Measurements from ENCODE around the gene ATRN. TPM values are rescaled to one million over a fixed set of nuclear protein-coding genes. Genes with fewer than 3 reads are reported as not detected.

ATRN gene
- total RNA-seq, 3 donors from 2014 or later (not counting 1 experiment from before 2014, with no cell fraction given) = 16.1 to 21.8 (median 19.3) TPM

GRCh38 chr20:3655131-3655405, 184.2 kb downstream of the ATRN start:
- H3K27me3 Mint-ChIP-seq (ENCODE audit: low read depth in 2 of 2) = peaks cover 14 to 16% of the 10 kb centered on the region in 2 donors
- Histone ChIP-seq H3K27ac (ENCODE audit: low read length) (no peak overlapping the region), H3K4me3 (ENCODE audit: low read length) (no peak overlapping the region), H3K9me3 (ENCODE audit: control insufficient read depth, insufficient read depth, low read length) (no peaks in the 10 kb centered on the region), H3K27me3 (ENCODE audit: control insufficient read depth, insufficient read depth, low read length) (peaks cover 10% of the 10 kb centered on the region), H3K36me3 (ENCODE audit: control insufficient read depth, insufficient read depth, low read length) (peaks cover 2% of the 10 kb centered on the region), H3K4me1 (ENCODE audit: control insufficient read depth, insufficient read depth, low read length) (peaks cover 22% of the 10 kb centered on the region)
- H3K27ac Mint-ChIP-seq = no peak overlapping the region
- ATAC-seq = no peak
- DNase-seq = no peak
- no peak overlapping the region for H3K4me3 Mint-ChIP-seq
- WGBS (ENCODE audit: insufficient coverage) = 95% methylated on average over 3 of the region's 4 CpGs
- TF ChIP-seq, protein P1, sequence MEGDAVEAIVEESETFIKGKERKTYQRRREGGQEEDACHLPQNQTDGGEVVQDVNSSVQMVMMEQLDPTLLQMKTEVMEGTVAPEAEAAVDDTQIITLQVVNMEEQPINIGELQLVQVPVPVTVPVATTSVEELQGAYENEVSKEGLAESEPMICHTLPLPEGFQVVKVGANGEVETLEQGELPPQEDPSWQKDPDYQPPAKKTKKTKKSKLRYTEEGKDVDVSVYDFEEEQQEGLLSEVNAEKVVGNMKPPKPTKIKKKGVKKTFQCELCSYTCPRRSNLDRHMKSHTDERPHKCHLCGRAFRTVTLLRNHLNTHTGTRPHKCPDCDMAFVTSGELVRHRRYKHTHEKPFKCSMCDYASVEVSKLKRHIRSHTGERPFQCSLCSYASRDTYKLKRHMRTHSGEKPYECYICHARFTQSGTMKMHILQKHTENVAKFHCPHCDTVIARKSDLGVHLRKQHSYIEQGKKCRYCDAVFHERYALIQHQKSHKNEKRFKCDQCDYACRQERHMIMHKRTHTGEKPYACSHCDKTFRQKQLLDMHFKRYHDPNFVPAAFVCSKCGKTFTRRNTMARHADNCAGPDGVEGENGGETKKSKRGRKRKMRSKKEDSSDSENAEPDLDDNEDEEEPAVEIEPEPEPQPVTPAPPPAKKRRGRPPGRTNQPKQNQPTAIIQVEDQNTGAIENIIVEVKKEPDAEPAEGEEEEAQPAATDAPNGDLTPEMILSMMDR (IDR thresholded peaks at IDR 0.05) = no peak
- intact Hi-C loops (cut with micrococcal nuclease) = no loop called here
- peaks cover 14 to 28% of the 10 kb centered on the region in 2 donors for H3K4me1 Mint-ChIP-seq
- H3K36me3 Mint-ChIP-seq = peaks cover 7% of the 10 kb centered on the region
- no peaks in the 10 kb centered on the region for H3K9me3 Mint-ChIP-seq

- no peaks in the 10 kb centered on the region for H3K9me3 Mint-ChIP-seq
- H3K36me3 Mint-ChIP-seq = peaks cover 7% of the 10 kb centered on the region
- Histone ChIP-seq H3K36me3 (ENCODE audit: control insufficient read depth, insufficient read depth, low read length) (no peaks in the 10 kb centered on the region), H3K27me3 (ENCODE audit: control insufficient read depth, insufficient read depth, low read length) (peaks cover 31% of the 10 kb centered on the region), H3K9me3 (ENCODE audit: control insufficient read depth, insufficient read depth, low read length) (no peaks in the 10 kb centered on the region), H3K4me1 (ENCODE audit: control insufficient read depth, insufficient read depth, low read length) (peaks cover 36% of the 10 kb centered on the region), H3K4me3 (ENCODE audit: low read length) (no peak overlapping the region), H3K27ac (ENCODE audit: low read length) (no peak overlapping the region)
- no peak overlapping the region for H3K4me3 Mint-ChIP-seq
- H3K27me3 Mint-ChIP-seq (ENCODE audit: low read depth in 2 of 2) = peaks cover 30 to 34% of the 10 kb centered on the region in 2 donors
- DNase-seq (no peak), ATAC-seq (no peak)
- H3K27ac Mint-ChIP-seq = no peak overlapping the region
- TF ChIP-seq, protein P1 (IDR thresholded peaks at IDR 0.05) = no peak
- 92% methylated on average over 7 of the region's 7 CpGs for WGBS (ENCODE audit: insufficient coverage)
- intact Hi-C loops (cut with micrococcal nuclease) = no loop called here
- peaks cover 7 to 23% of the 10 kb centered on the region in 2 donors for H3K4me1 Mint-ChIP-seq
Observed at GRCh38 chr20:3658019-3658715, 187.3 kb downstream of the ATRN start.

- H3K9me3 Mint-ChIP-seq = no peaks in the 10 kb centered on the region
- peaks cover 32 to 34% of the 10 kb centered on the region in 2 donors for H3K27me3 Mint-ChIP-seq (ENCODE audit: low read depth in 2 of 2)
- Histone ChIP-seq H3K27me3 (ENCODE audit: control insufficient read depth, insufficient read depth, low read length) (peaks cover 37% of the 10 kb centered on the region), H3K4me3 (ENCODE audit: low read length) (no peak overlapping the region), H3K9me3 (ENCODE audit: control insufficient read depth, insufficient read depth, low read length) (no peaks in the 10 kb centered on the region), H3K36me3 (ENCODE audit: control insufficient read depth, insufficient read depth, low read length) (no peaks in the 10 kb centered on the region), H3K27ac (ENCODE audit: low read length) (no peak overlapping the region), H3K4me1 (ENCODE audit: control insufficient read depth, insufficient read depth, low read length) (peaks cover 33% of the 10 kb centered on the region)
- DNase-seq (no peak), ATAC-seq (no peak)
- 62% methylated on average over 8 of the region's 8 CpGs for WGBS (ENCODE audit: insufficient coverage)
- intact Hi-C loops (cut with micrococcal nuclease) = no loop called here
- H3K4me1 Mint-ChIP-seq = peaks cover 0 to 16% of the 10 kb centered on the region in 2 donors
- H3K36me3 Mint-ChIP-seq = peaks cover 2% of the 10 kb centered on the region
- TF ChIP-seq, protein P1 (IDR thresholded peaks at IDR 0.05) = no peak
- no peak overlapping the region for H3K4me3 Mint-ChIP-seq
- H3K27ac Mint-ChIP-seq = no peak overlapping the region
Observed at GRCh38 chr20:3658716-3659491, 188.1 kb downstream of the ATRN start.
